Neural cell (in vitro differentiated cells): Measurements from ENCODE around the gene DTNBP1.

ENCODE experiments used
- EZH2 ChIP-seq: fragments of 200-600, 300-800 bp; shearing (Covaris generic), sonication (generic); IDR thresholded peaks from 2 replicates; pipeline ENCODE4 v1.6.1; 2014; ENCODE audit warnings: antibody characterized with exemption, low read length, borderline replicate concordance, mild to moderate bottlenecking; ENCODE audit not compliant: insufficient read depth, poor library complexity, severe bottlenecking
- TF ChIP-seq, protein P1 (sequence below): fragments of 450-650 bp; IDR thresholded peaks from 2 replicates; pipeline ENCODE4 v1.5.1; 2014; ENCODE audit warnings: antibody characterized with exemption, mild to moderate bottlenecking, moderate library complexity; ENCODE audit not compliant: poor library complexity, severe bottlenecking

GRCh38 chr6:15709651-15710269, 46.9 kb upstream of the DTNBP1 start:
- TF ChIP-seq, protein P1, sequence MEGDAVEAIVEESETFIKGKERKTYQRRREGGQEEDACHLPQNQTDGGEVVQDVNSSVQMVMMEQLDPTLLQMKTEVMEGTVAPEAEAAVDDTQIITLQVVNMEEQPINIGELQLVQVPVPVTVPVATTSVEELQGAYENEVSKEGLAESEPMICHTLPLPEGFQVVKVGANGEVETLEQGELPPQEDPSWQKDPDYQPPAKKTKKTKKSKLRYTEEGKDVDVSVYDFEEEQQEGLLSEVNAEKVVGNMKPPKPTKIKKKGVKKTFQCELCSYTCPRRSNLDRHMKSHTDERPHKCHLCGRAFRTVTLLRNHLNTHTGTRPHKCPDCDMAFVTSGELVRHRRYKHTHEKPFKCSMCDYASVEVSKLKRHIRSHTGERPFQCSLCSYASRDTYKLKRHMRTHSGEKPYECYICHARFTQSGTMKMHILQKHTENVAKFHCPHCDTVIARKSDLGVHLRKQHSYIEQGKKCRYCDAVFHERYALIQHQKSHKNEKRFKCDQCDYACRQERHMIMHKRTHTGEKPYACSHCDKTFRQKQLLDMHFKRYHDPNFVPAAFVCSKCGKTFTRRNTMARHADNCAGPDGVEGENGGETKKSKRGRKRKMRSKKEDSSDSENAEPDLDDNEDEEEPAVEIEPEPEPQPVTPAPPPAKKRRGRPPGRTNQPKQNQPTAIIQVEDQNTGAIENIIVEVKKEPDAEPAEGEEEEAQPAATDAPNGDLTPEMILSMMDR, result no peak
- no peak for TF ChIP-seq EZH2
